ENCODE data around the gene TMEM131. TPM values are rescaled to one million over a fixed set of nuclear protein-coding genes. Genes with fewer than 3 reads are reported as not detected.

Gene TMEM131
- total RNA-seq, 1 donor: 30.0 TPM

DNA sequence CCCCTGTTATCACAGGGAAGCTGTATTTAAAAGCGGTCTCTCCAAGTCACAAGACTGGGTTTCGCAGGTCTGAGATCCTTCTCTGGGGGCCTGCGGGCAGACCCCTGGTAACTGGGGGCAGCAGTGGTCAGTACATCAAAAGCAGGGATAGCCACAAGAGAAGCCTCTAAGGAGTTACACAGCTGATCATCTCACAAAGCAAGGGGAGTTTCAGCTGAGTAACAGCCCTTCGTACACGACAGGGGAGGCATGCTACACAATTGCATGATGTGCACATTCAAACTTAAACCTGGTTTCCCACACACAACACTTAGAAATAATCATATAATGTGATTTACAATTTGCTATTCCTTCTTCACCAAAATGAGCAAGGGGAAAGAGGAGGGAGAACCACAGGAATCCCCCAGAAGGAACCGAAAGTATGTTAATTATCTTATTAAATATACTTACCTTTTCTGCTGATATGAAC is 87.5 kb downstream of the TMEM131 start:
- Histone ChIP-seq H4K20me1 (ENCODE audit: insufficient read depth, low read length) (peaks cover 4% of the 10 kb centered on the region), H3K79me2 (ENCODE audit: insufficient read depth, low read length) (peaks cover 37% of the 10 kb centered on the region), H3K4me1 (ENCODE audit: insufficient read depth, low read length) (peaks cover 13% of the 10 kb centered on the region), H3K36me3 (ENCODE audit: insufficient read depth, low read length) (no peaks in the 10 kb centered on the region), H3K27me3 (ENCODE audit: insufficient read depth, low read length) (no peaks in the 10 kb centered on the region), H3K9me3 (ENCODE audit: low read depth, low read length) (no peaks in the 10 kb centered on the region), H2AFZ (ENCODE audit: low read length) (no peak overlapping the region), H3K4me2 (ENCODE audit: insufficient read depth, low read length) (no peak overlapping the region), H3K27ac (ENCODE audit: low read depth, low read length) (no peak overlapping the region), H3K4me3 (ENCODE audit: insufficient read depth, low read length) (no peak overlapping the region)
- no peak for DNase-seq (ENCODE audit: insufficient read length, low spot score, missing footprints)
- TF ChIP-seq, protein P1, sequence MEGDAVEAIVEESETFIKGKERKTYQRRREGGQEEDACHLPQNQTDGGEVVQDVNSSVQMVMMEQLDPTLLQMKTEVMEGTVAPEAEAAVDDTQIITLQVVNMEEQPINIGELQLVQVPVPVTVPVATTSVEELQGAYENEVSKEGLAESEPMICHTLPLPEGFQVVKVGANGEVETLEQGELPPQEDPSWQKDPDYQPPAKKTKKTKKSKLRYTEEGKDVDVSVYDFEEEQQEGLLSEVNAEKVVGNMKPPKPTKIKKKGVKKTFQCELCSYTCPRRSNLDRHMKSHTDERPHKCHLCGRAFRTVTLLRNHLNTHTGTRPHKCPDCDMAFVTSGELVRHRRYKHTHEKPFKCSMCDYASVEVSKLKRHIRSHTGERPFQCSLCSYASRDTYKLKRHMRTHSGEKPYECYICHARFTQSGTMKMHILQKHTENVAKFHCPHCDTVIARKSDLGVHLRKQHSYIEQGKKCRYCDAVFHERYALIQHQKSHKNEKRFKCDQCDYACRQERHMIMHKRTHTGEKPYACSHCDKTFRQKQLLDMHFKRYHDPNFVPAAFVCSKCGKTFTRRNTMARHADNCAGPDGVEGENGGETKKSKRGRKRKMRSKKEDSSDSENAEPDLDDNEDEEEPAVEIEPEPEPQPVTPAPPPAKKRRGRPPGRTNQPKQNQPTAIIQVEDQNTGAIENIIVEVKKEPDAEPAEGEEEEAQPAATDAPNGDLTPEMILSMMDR (IDR thresholded peaks at IDR 0.05; ENCODE audit: extremely low read depth, low read depth, low read length): no peak

DNA sequence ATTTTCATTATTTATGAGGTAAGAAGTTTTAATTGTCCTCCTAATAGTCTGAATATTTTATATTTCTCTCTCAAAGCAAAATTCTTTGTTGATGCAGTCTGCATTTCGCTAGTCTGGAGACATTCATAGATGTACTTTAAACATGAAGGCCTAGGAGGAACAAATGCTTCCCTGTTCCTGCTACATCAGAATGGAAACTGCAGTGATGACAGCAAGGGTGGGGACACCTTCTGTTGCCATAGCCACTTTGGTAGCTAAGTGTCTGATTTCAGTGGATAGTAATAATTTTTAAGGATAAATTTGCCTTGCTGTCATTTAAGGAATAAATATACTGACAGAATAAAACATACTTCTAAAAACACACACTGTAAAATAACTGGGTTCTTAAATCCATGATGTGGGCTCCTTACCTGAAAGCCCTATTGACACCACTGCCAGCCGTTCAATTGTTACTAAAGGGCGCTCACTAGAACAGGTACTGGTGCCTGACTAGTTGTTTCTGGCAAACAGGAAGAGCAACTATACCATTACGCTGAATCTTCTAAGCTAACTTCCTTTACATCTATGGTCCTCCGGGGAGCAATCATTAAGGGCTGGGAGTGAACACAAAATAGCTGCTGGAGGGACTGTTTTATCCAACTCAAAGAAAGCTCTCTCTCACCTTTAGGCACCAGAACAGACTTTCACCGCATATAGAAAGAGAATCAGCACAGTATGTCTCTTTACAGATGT is 88.2 kb downstream of the TMEM131 start:
- H2AFZ ChIP-seq (ENCODE audit: low read length): no peak overlapping the region
- H3K4me2 ChIP-seq (ENCODE audit: insufficient read depth, low read length): no peak overlapping the region
- no peaks in the 10 kb centered on the region for H3K9me3 ChIP-seq (ENCODE audit: low read depth, low read length)
- no peak for DNase-seq (ENCODE audit: insufficient read length, low spot score, missing footprints)
- no peaks in the 10 kb centered on the region for H3K36me3 ChIP-seq (ENCODE audit: insufficient read depth, low read length)
- H3K27me3 ChIP-seq (ENCODE audit: insufficient read depth, low read length): no peaks in the 10 kb centered on the region
- no peak overlapping the region for H3K27ac ChIP-seq (ENCODE audit: low read depth, low read length)
- no peak overlapping the region for H3K4me3 ChIP-seq (ENCODE audit: insufficient read depth, low read length)
- peaks cover 9% of the 10 kb centered on the region for H3K4me1 ChIP-seq (ENCODE audit: insufficient read depth, low read length)
- H4K20me1 ChIP-seq (ENCODE audit: insufficient read depth, low read length): peaks cover 4% of the 10 kb centered on the region
- H3K79me2 ChIP-seq (ENCODE audit: insufficient read depth, low read length): peaks cover 31% of the 10 kb centered on the region
- TF ChIP-seq, protein P1 (IDR thresholded peaks at IDR 0.05; ENCODE audit: extremely low read depth, low read depth, low read length): no peak

DNA sequence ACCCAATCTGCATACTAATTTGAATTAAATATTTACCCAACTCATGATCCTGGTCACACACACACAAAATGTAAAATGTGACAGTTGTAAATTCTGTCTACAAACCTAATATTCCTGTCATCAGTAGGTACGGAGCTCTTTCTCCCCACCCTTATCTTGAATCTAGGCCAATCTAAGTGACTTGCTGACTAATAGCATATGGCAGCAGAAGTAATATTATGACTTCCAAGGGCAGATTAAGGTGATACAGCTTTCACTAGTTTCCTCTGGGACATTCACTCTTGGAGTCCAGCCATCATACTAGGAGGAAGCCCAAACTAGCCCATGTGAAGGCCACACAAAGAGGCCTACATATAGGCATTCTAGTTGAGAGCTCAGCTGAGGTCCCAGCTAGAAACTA is 89.4 kb downstream of the TMEM131 start:
- Histone ChIP-seq H3K4me2 (ENCODE audit: insufficient read depth, low read length) (no peak overlapping the region), H3K27me3 (ENCODE audit: insufficient read depth, low read length) (no peaks in the 10 kb centered on the region), H3K4me1 (ENCODE audit: insufficient read depth, low read length) (no peaks in the 10 kb centered on the region), H2AFZ (ENCODE audit: low read length) (no peak overlapping the region), H3K9me3 (ENCODE audit: low read depth, low read length) (no peaks in the 10 kb centered on the region), H4K20me1 (ENCODE audit: insufficient read depth, low read length) (no peaks in the 10 kb centered on the region), H3K79me2 (ENCODE audit: insufficient read depth, low read length) (peaks cover 25% of the 10 kb centered on the region), H3K36me3 (ENCODE audit: insufficient read depth, low read length) (no peaks in the 10 kb centered on the region), H3K4me3 (ENCODE audit: insufficient read depth, low read length) (no peak overlapping the region), H3K27ac (ENCODE audit: low read depth, low read length) (no peak overlapping the region)
- TF ChIP-seq, protein P1 (IDR thresholded peaks at IDR 0.05; ENCODE audit: extremely low read depth, low read depth, low read length): no peak
- DNase-seq (ENCODE audit: insufficient read length, low spot score, missing footprints): no peak

DNA sequence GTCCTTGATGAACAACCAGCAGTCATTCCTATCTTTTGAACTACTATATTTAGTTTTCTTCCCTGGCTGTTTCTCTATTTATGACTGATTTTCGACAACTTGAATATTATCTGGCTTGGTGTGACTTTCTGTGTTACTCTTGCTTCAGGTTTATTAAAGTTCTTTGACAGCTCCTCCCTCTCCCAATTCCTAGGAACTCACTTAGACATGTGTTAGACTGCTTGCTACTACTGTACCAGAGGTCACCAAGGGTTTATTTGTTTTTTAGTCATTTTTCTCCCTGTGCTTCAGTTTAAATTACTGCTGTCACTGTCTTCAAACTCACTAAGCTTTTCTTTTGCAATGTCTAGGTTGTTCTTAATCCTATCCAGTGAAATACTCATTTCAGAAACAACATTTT is 90.5 kb downstream of the TMEM131 start:
- no peak overlapping the region for H3K4me3 ChIP-seq (ENCODE audit: insufficient read depth, low read length)
- TF ChIP-seq, protein P1 (IDR thresholded peaks at IDR 0.05; ENCODE audit: extremely low read depth, low read depth, low read length): no peak
- H3K27me3 ChIP-seq (ENCODE audit: insufficient read depth, low read length): no peaks in the 10 kb centered on the region
- H3K9me3 ChIP-seq (ENCODE audit: low read depth, low read length): no peaks in the 10 kb centered on the region
- H2AFZ ChIP-seq (ENCODE audit: low read length): no peak overlapping the region
- H4K20me1 ChIP-seq (ENCODE audit: insufficient read depth, low read length): no peaks in the 10 kb centered on the region
- H3K4me2 ChIP-seq (ENCODE audit: insufficient read depth, low read length): no peak overlapping the region
- no peak for DNase-seq (ENCODE audit: insufficient read length, low spot score, missing footprints)
- H3K4me1 ChIP-seq (ENCODE audit: insufficient read depth, low read length): no peaks in the 10 kb centered on the region
- H3K36me3 ChIP-seq (ENCODE audit: insufficient read depth, low read length): no peaks in the 10 kb centered on the region
- H3K79me2 ChIP-seq (ENCODE audit: insufficient read depth, low read length): peaks cover 18% of the 10 kb centered on the region
- no peak overlapping the region for H3K27ac ChIP-seq (ENCODE audit: low read depth, low read length)

Measured in osteoblast (primary cell).